Breast epithelium (tissue), 3 donors: ENCODE measurements around the gene CAPZA2.
"Not testable (repeated sequence)": the region's sequence is repeated elsewhere in the genome, so short reads cannot be mapped to it uniquely, and the experiment has no call there.

Experiments
- CTCF ChIP-seq, 3 donors: fragments of 450-650 bp; IDR thresholded peaks; one replicate each; pipeline ENCODE4 v1.5.1; 2016 to 2017; ENCODE audit warnings: antibody characterized with exemption in 3 of 3, mild to moderate bottlenecking in 3 of 3, moderate library complexity in 3 of 3
- POLR2AphosphoS5 ChIP-seq, 3 donors: sonication (generic); formaldehyde crosslinking; IDR thresholded peaks; one replicate each; pipeline ENCODE4 v1.6.1; 2017; ENCODE audit warnings: antibody characterized with exemption in 3 of 3

- not testable (repeated sequence) for TF ChIP-seq CTCF, POLR2AphosphoS5 (IDR thresholded peaks at IDR 0.05)
Observed at GRCh38 chr7:116961966-116962673, 99.7 kb downstream of the CAPZA2 start.
